Occipital lobe (tissue), 2 donors: ENCODE measurements around the gene USP6. TPM values are rescaled to one million over a fixed set of nuclear protein-coding genes. Genes with fewer than 3 reads are reported as not detected.
"Not testable (repeated sequence)": the region's sequence is repeated elsewhere in the genome, so short reads cannot be mapped to it uniquely, and the experiment has no call there.

Experiments used
- DNase-seq: peaks from one replicate; lab custom pipeline; 2025; lab: John Stamatoyannopoulos, UW
- total RNA-seq: library from RNA; depleted of rRNA; stranded (reverse); fragments of >200 nt; gene quantifications from one replicate; pipeline ENCODE4 v1.2.3, GENCODE V29; 2014

USP6 gene
- 0.16 TPM for total RNA-seq

GRCh38 chr17:5115673-5116651 lies at the start of gene USP6:
Gene USP6 (plus strand): TSS chr17:5116032. CDS start chr17:5130368, 14,336 bp downstream.
- no peak for DNase-seq

GRCh38 chr17:5068236-5068635 lies 47.6 kb upstream of the USP6 start:
- no peak for DNase-seq

- DNase-seq = no peak
Measured at GRCh38 chr17:5069724-5070123, 46.1 kb upstream of the USP6 start.

- not testable (repeated sequence) for DNase-seq
Measured at GRCh38 chr17:5075472-5075871, 40.4 kb upstream of the USP6 start.

GRCh38 chr17:5077275-5077674 lies 38.6 kb upstream of the USP6 start:
- DNase-seq = not testable (repeated sequence)

- DNase-seq = no peak
Measured at GRCh38 chr17:5077781-5078105, 38.1 kb upstream of the USP6 start.

- DNase-seq = peak; percentile 84
Measured at GRCh38 chr17:5078106-5079028, 37.5 kb upstream of the USP6 start, which contains the start of gene ZFP3. Gene ZFP3 (plus strand): TSS chr17:5078467. CDS start chr17:5091505, 13,038 bp downstream.

- DNase-seq = no peak
Measured at GRCh38 chr17:5080591-5080990, 35.2 kb upstream of the USP6 start.

GRCh38 chr17:5092218-5093010 lies 23.4 kb upstream of the USP6 start:
- DNase-seq = no peak

- DNase-seq = no peak
Measured at GRCh38 chr17:5096731-5097100, 19.1 kb upstream of the USP6 start.

- peak; percentile 13 for DNase-seq
Measured at GRCh38 chr17:5097101-5097834, 18.6 kb upstream of the USP6 start.

- no peak for DNase-seq
Measured at GRCh38 chr17:5099271-5099670, 16.6 kb upstream of the USP6 start.

GRCh38 chr17:5100832-5101231 lies 15.0 kb upstream of the USP6 start:
- no peak for DNase-seq

- no peak for DNase-seq
Measured at GRCh38 chr17:5110816-5111215, 5.0 kb upstream of the USP6 start.

- DNase-seq = peak; percentile 92
Measured at GRCh38 chr17:5111402-5112204, 4.2 kb upstream of the USP6 start, which contains the start of gene ZNF232. Gene ZNF232 (minus strand): TSS chr17:5111878. CDS start chr17:5111822, 56 bp downstream.

GRCh38 chr17:5118219-5118618 lies 2.4 kb downstream of the USP6 start:
- no peak for DNase-seq

- no peak for DNase-seq
Measured at GRCh38 chr17:5120036-5120435, 4.2 kb downstream of the USP6 start.

GRCh38 chr17:5120436-5121185 lies 4.8 kb downstream of the USP6 start:
- DNase-seq = not testable (repeated sequence)
